ENCODE measurements around the gene BMP10.

The BMP10 gene

GRCh38 chr2:68819556-68819955 lies 51.6 kb downstream of the BMP10 start:
- DNase-seq (ENCODE audit: low spot score) = no peak

- no peak for DNase-seq (ENCODE audit: low spot score)
Measured at GRCh38 chr2:68817306-68817705, 53.9 kb downstream of the BMP10 start.

Data from kidney capillary endothelial cell (primary cell).